Epidermal melanocyte (primary cell): ENCODE results near the gene SLC12A9.

Source experiments
- DNase-seq: peaks from one replicate; pipeline ENCODE4 v3.0.0; 2011; ENCODE audit warnings: low spot score; ENCODE audit not compliant: insufficient read length

SLC12A9 gene

DNA sequence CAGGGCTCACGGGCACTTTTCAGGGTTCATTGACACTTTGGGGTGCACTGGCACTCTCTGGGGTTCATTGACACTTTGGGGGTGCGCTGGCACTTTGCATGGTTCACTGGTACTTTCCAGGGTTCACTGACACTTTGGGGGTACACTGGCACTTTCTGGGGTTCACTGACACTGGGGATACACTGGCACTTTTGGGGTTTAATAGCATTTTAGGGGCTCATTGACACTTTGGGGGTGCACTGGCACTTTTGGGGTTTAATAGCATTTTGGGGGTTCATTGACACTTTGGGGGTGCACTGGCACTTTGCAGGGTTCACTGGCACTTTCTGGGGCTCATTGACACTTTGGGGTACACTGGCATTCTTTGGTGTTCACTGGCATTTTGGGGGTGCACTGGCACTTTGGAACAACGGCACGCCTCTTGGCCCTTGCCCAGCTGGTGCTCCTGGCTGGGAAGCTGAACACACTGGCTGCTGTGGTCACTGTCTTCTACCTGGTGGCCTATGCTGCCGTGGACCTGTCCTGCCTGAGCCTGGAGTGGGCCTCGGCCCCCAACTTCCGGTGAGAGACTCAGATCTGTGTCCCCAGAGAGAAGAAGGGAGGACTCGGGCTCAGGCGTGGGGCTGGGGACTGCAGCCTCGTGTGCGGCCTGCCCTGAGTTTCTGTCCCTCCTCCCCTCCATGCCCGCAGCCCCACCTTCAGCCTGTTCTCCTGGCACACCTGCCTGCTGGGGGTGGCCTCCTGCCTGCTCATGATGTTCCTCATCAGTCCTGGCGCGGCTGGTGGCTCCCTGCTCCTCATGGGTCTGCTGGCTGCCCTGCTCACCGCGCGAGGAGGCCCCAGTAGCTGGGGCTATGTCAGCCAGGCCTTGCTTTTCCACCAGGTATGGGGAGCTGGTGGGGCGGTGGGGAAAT, 8.4 kb downstream of the SLC12A9 start:
- DNase-seq: no peak

DNA sequence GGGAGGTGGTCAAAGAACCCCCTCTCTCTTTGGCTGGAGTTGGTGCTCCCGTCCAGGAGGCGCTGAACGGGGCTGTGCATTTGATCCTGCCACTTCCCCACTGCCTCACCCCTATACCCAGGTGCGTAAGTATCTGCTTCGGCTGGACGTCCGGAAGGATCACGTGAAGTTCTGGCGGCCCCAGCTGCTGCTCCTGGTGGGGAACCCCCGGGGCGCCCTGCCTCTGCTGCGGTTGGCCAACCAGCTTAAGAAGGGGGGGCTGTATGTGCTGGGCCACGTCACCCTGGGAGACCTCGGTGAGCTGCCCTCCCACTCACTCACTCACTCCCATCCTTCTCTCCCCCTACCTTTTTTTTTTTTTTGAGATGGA, 9.1 kb downstream of the SLC12A9 start:
- no peak for DNase-seq

DNA sequence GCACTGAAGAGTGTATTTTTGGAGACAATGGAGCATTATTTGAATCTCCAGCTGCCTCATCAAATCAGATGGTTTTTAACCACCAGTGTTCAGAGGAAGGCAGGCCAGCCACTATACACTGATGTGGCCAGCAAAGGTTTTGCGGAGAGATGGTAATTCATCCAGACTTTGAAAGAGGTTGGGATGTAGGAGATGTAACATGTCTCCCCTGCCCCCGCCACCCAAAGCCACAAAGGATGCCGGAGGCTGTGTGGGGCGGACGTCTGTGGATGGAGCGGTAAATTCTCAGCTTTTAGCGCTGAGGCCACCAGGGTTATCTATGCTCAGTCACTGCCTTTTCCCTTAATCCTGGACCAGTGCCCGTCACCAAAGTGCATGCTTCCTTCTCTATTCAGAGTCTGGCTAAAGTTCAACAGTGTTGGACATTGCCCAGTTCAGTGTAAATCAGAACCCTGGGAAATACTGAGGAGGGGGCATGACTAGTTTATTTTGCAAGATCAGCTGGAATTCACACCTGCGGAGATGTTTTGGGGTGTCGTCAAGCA, 11.0 kb downstream of the SLC12A9 start:
- DNase-seq: peak; percentile 50

DNA sequence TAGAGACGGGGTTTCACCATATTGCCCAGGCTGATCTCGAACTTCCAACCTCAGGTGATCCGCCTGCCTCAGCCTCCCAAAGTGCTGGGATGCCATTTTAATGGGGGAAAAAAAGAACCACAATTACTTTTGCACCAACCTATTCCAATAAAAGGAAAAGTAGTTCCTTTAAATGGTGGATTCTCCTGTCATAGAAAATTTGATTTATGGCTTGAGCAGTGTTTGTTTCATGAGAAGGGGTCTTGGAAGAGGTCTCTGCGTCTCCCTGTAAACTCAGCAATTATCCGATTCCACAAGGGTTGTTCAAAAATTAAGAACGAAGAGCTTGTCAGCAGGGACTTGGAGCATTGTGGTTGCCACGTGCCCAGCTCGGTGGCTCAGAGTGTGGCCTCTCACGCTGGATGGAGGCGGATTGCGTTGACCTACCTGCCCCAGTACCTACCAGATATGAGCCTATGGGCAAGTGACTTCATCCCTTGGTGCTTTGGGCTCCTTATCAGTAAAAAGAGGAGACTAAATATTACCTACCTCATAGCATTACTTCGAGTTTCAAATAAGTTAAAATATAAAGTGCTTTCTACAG, 11.8 kb downstream of the SLC12A9 start:
- no peak for DNase-seq

DNA sequence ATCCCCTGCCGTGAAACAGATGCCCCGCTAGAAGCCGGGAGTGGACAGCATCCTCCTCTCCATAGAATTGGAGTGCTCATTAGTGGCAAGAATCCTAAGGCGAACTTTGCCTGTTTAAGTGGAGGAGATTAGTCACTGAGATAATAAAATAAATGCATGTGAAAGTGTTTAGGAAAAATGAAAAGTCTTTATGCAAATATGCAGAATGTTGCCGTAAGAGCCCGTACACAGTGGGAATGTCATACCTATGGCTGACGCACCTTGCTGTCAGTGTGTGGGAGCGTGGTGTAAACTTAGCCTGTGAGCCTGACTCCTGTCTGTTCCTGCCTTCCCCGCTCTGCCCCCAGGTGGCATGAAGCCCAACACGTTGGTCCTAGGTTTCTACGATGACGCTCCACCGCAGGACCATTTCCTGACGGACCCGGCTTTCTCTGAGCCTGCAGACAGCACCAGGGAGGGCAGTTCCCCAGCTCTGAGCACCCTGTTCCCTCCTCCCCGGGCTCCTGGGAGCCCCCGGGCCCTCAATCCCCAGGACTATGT, 12.9 kb downstream of the SLC12A9 start:
- DNase-seq: peak; percentile 19

- DNase-seq: peak; percentile 38
Measured at GRCh38 chr7:100865938-100866728, 13.6 kb downstream of the SLC12A9 start.

GRCh38 chr7:100866729-100867039, 14.2 kb downstream of the SLC12A9 start:
- peak; percentile 16 for DNase-seq

DNA sequence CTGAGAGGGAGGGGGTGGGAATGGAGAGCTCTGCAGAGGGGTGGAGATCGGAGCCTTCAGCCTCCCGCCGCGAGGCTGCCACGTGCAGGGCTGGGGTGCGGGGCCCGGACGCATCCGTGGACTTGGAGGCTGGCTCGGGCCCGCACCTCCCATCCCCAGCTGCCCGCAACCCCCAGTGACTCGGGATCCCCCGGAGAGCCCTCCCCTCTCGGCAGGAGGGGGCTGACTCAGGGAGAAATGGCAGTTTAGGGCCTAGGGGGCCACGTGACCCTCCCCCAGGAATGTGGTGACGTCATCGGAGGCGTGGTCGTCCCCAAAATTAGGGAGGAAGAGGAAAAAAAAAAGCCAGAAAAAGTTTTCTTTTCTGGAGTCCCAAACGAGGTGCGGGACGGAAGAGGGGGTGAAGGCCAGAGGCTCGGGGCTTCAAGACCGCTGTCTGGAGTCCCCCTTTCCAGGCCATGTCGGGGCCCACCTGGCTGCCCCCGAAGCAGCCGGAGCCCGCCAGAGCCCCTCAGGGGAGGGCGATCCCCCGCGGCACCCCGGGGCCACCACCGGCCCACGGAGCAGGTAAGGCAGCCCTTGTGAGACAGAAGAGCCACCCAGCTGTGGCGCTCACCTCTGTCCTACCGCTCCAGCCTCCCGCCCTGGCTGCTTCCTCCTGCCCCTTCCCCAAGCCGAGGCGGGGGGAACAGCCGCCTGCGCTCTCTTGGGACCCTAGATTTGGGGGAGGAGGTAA, 14.7 kb downstream of the SLC12A9 start, which contains the start of gene TRIP6:
TRIP6 (plus strand) TSS at position 348 of the 736 bp plus-strand sequence; CDS start at position 459, 111 bp downstream.
- DNase-seq: peak; percentile 98

DNA sequence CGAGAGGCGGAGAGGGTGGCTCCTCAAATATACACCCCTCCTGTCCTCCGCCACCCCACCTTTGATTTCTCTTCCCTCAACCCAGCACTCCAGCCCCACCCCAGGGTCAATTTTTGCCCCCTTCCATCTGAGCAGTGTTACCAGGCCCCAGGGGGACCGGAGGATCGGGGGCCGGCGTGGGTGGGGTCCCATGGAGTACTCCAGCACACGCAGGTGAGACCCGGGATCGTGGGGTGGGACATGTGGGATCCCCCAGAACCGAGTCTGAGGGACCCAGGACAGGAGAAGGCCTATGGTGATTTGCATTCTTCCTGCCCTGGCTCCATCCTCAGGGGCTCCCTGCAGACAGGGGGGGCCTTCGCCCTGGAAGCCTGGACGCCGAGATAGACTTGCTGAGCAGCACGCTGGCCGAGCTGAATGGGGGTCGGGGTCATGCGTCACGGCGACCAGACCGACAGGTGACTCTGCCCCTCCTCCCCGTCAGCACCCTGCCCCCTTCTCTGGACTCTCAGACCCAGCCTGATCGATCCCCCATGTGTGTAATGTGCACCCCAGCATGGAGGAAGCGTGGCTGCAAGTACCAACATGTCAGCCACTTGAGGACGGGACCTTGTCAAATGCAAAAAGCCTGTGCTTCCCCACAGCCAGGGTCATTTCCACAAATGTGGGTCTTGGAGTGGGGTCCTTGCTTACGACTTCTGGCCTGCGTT, 15.4 kb downstream of the SLC12A9 start:
- DNase-seq: peak; percentile 15

GRCh38 chr7:100873599-100874299, 21.2 kb downstream of the SLC12A9 start:
- DNase-seq: no peak

DNA sequence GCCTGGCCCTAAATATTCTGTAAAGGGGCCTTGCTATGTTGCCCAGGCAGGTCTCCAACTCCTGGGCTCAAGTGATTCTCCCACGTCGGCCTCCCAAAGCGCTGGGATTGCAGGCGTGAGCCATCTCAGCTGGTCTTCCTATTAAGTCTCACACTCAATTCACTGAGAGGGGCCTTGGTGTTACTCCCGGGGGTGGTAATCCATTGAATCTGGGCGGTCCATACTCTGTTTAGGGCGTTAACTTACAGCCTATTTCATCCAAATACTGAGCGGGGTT, 21.7 kb downstream of the SLC12A9 start:
- no peak for DNase-seq

GRCh38 chr7:100874577-100875355, 22.3 kb downstream of the SLC12A9 start, which contains the start of gene SRRT:
TSS of gene SRRT (plus strand) at chr7:100875103. CDS start at chr7:100875591, 488 bp downstream.
- peak; percentile 99 for DNase-seq

DNA sequence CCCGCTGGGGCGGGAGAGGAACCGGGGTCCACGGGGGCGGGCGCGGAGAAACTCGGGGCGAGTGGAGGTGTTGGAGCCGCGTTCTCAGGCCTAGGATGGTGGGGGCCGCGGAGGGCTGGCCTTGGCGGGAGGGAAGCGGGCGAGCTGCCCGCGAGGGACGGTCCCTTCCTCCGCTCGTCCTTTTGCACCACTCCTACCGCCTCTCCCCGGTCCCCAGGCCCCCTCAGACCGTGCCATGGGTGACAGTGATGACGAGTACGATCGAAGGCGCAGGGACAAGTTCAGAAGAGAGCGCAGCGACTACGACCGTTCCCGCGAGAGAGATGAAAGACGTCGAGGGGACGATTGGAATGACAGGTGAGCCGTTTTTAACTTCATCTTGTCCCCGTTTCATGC, 22.8 kb downstream of the SLC12A9 start:
- DNase-seq: no peak

DNA sequence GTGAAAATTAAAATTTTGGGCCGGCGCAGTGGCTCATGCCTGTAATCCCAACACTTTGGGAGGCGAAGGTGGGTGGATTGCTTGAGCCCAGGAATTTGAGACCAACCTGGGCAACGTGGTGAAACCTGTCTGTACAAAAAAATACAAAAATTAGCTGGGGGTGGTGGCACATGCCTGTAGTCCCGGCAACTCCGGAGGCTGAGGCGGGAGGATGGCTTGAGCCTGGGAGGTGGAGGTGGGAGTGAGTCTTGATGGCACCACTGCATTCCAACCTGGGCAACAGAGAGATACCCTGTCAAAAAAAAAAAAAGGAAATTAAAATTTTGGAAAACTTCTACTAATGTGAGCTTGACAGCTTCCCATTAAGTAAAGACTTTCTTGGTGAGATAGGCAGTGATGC, 25.5 kb downstream of the SLC12A9 start:
- no peak for DNase-seq

GRCh38 chr7:100878685-100879084, 26.2 kb downstream of the SLC12A9 start:
- DNase-seq: no peak

GRCh38 chr7:100879685-100880261, 27.3 kb downstream of the SLC12A9 start:
- no peak for DNase-seq

- no peak for DNase-seq
Measured at GRCh38 chr7:100880645-100881044, 28.1 kb downstream of the SLC12A9 start.

- DNase-seq: no peak
Measured at GRCh38 chr7:100881136-100881535, 28.6 kb downstream of the SLC12A9 start.

GRCh38 chr7:100882201-100882600, 29.7 kb downstream of the SLC12A9 start:
- DNase-seq: no peak
